ENCODE data around the gene PTPRM.

Gene PTPRM

DNA sequence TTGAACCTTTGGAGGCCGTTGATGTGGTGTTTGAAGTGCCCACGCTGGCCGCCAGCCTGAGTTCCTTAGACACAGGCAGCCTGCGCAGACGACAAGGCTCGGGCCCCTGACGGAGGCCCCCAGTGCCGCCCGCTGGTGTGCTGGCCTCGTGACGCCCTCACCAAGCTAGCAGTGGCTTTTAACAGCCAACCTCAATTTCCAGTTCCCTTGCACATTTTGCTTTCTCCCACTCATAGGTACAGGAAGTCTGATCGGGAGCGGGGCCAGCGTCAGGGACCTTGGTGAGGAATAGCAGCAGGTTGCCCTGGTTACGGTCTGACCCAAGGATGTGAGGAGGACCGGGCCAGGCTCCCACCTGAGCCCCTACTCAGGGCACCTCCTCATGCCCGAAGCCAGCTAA is 834.5 kb downstream of the PTPRM start:
- TF ChIP-seq, protein P1, sequence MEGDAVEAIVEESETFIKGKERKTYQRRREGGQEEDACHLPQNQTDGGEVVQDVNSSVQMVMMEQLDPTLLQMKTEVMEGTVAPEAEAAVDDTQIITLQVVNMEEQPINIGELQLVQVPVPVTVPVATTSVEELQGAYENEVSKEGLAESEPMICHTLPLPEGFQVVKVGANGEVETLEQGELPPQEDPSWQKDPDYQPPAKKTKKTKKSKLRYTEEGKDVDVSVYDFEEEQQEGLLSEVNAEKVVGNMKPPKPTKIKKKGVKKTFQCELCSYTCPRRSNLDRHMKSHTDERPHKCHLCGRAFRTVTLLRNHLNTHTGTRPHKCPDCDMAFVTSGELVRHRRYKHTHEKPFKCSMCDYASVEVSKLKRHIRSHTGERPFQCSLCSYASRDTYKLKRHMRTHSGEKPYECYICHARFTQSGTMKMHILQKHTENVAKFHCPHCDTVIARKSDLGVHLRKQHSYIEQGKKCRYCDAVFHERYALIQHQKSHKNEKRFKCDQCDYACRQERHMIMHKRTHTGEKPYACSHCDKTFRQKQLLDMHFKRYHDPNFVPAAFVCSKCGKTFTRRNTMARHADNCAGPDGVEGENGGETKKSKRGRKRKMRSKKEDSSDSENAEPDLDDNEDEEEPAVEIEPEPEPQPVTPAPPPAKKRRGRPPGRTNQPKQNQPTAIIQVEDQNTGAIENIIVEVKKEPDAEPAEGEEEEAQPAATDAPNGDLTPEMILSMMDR (conservative IDR thresholded peaks at IDR 0.05; ENCODE audit: low read depth, low read length): no peak
- DNase-seq (ENCODE audit: low read depth): no peak
- no peak overlapping the region for H3K4me3 ChIP-seq (ENCODE audit: low read length)

GRCh38 chr18:8402237-8402636 is 835.1 kb downstream of the PTPRM start:
- TF ChIP-seq, protein P1 (conservative IDR thresholded peaks at IDR 0.05; ENCODE audit: low read depth, low read length): no peak
- H3K4me3 ChIP-seq (ENCODE audit: low read length): no peak overlapping the region
- no peak for DNase-seq (ENCODE audit: low read depth)

DNA sequence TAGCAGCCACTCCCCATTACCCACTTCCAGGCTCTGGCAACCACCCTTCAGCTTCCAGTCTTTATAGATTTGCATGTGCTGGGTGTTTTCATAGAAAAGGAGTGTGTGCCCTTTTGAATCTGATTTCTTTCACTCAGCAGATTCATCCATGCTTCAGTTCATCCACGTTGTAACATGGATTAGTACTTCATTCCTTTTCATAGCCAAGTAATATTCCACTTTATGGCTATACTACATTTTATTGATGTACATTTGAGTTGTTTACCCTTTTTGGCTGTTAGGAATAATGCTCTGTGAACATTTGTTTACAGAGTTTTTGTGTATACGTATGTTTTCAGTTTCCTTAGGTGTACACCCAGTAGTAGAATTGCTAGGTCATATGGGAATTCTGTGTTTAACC is 836.6 kb downstream of the PTPRM start:
- TF ChIP-seq, protein P1 (conservative IDR thresholded peaks at IDR 0.05; ENCODE audit: low read depth, low read length): no peak
- H3K4me3 ChIP-seq (ENCODE audit: low read length): no peak overlapping the region
- no peak for DNase-seq (ENCODE audit: low read depth)

DNA sequence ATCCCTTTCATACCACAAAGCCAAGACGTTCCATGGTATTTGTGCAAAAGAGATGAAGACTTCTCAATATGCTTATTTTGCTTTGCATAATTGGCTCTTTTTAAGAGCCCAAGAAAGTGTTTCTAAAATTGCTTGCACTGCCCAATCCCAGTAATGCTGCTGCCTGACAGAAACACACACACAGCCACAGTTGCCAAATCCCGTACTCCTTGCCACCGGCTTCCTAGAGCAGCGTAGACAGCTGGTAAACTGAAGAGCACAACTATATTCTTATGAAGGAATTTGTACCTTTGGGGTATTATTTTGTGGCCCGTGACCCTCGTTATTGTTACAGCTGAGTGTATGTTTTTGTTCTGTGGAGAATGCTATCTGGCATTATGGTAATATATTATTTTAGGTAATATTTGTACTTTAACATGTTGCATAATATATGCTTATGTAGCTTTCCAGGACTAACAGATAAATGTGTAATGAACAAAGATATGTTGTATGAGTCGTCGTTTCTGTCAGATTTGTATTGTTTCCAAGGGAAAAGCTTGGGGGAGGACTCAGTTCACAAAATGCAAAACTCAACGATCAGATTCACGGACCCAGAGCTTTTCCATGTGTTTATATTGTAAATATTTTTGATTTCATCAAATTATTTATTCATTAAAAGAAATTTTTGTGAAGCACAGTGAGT is 839.2 kb downstream of the PTPRM start:
- TF ChIP-seq, protein P1 (conservative IDR thresholded peaks at IDR 0.05; ENCODE audit: low read depth, low read length): no peak
- DNase-seq (ENCODE audit: low read depth): no peak
- H3K4me3 ChIP-seq (ENCODE audit: low read length): no peak overlapping the region

- no peak for DNase-seq (ENCODE audit: low read depth)
- TF ChIP-seq, protein P1 (conservative IDR thresholded peaks at IDR 0.05; ENCODE audit: low read depth, low read length): no peak
- H3K4me3 ChIP-seq (ENCODE audit: low read length): no peak overlapping the region
Observed at GRCh38 chr18:8406868-8407250, 839.7 kb downstream of the PTPRM start.

DNA sequence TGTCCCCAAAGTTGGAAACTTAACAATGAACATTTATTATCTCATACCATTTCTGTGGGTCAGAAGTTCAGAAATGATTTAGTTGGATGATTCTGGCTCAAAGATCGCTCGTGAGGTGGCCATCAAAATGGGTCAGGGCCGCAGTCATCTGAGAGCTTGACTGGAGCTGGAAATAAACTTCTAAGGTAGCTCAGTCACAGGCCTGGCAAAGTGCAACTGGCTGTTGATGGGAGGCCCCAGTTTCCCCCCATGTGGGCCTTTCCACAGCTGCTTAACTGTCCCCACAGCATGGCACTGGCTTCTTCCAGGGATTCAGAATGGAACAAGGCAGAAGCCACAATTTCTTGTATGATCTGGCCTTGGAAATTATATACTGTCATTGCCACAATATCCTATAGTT is 842.0 kb downstream of the PTPRM start:
- H3K4me3 ChIP-seq (ENCODE audit: low read length): no peak overlapping the region
- DNase-seq (ENCODE audit: low read depth): no peak
- TF ChIP-seq, protein P1 (conservative IDR thresholded peaks at IDR 0.05; ENCODE audit: low read depth, low read length): no peak

- no peak for DNase-seq (ENCODE audit: low read depth)
- TF ChIP-seq, protein P1 (conservative IDR thresholded peaks at IDR 0.05; ENCODE audit: low read depth, low read length): no peak
- no peak overlapping the region for H3K4me3 ChIP-seq (ENCODE audit: low read length)
Observed at GRCh38 chr18:8411492-8411891, 844.4 kb downstream of the PTPRM start.
